Measurements from ENCODE around the gene DMBX1. TPM values are rescaled to one million over a fixed set of nuclear protein-coding genes. Genes with fewer than 3 reads are reported as not detected.

Gene DMBX1
- total and polyA plus RNA-seq, 2 donors (not counting 1 experiment from before 2014, with no cell fraction given) = not detected

DNA sequence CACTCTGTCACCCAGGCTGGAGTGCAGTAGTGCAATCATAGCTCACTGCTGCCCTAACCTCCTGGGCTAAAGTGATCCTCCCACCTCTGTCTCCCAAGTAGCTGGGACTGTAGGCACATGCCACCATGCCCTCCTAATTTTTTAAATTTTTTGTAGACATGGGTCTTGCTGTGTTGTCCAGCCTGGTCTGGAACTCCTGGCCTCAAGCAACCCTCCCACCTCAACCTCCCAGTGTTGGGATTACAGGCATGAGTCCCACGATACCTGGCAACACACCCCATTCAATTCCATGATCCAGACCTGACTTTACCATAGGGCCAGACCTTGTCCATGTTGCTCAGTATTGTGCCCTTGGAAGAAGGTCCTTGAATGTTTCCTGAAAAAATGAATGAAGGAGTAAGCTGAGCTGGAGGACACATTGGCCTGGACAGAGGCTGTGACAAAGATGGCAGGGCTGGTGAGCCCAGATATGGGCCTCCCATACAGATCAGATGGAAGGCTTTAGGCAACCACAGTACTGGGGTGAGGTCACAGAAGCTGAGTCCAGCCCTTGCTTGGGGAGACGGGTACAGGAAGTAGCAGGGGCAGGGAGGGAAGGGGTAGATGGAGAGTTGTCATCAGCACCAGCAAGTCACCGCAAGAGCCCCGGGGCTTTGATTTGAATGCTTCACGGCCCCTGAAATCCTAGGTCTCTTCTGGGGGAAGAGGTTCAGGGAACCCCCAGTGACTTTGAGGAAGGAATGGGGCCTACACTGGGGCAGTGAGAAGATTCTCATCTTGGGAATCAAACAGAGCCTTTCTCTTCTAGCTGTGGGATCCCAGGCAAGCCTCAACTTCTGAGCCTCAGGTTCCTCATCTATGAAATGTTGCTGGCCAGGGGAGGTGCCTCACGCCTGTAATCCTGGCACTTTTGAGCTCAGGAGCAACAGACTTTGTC, 40.1 kb upstream of the DMBX1 start:
- POLR2A ChIA-PET = no interaction called here
- Histone ChIP-seq H3K9ac (ENCODE audit: low read length) (no peak overlapping the region), H3K4me2 (replicated peaks; ENCODE audit: low read depth, low read length, poor library complexity, severe bottlenecking) (no peak overlapping the region), H4K20me1 (ENCODE audit: control insufficient read depth, insufficient read depth, low read length, poor library complexity, severe bottlenecking) (no peaks in the 10 kb centered on the region), H2AFZ (ENCODE audit: insufficient read depth, low read depth, low read length, poor library complexity, severe bottlenecking) (no peak overlapping the region), H3K9me3 (ENCODE audit: control extremely low read depth in 1 of 3, control insufficient read depth in 2 of 3, insufficient read depth in 1 of 3, low read length in 2 of 3) (peaks cover 0 to 3% (median 0%) of the 10 kb centered on the region in 3 donors), H3K79me2 (ENCODE audit: control insufficient read depth, insufficient read depth, low read length) (no peaks in the 10 kb centered on the region), H3K27me3 (replicated peaks in 1 of 4; ENCODE audit: control extremely low read depth in 1 of 4, control insufficient read depth in 3 of 4, insufficient read depth in 4 of 4, low read length in 3 of 4) (peaks cover 0 to 66% (median 21%) of the 10 kb centered on the region in 4 experiments), H3K36me3 (replicated peaks in 1 of 2; ENCODE audit: control extremely low read depth in 1 of 2, control insufficient read depth in 1 of 2, extremely low read depth in 1 of 2, insufficient read depth in 2 of 2, low read length in 1 of 2) (no peaks in the 10 kb centered on the region), H3K27ac (ENCODE audit: low read length in 2 of 2) (no peak overlapping the region), H3K4me1 (ENCODE audit: control insufficient read depth in 2 of 2, insufficient read depth in 2 of 2, low read length in 2 of 2) (peaks cover 6 to 10% of the 10 kb centered on the region in 2 donors), H3K4me3 (ENCODE audit: control extremely low read depth in 1 of 5, extremely low read depth in 1 of 5, insufficient read depth in 1 of 5, low read depth in 2 of 5, low read length in 4 of 5) (no peak overlapping the region)
- WGBS (ENCODE audit: insufficient coverage) = 67% methylated on average over 5 of the region's 6 CpGs
- TF ChIP-seq, protein P1, sequence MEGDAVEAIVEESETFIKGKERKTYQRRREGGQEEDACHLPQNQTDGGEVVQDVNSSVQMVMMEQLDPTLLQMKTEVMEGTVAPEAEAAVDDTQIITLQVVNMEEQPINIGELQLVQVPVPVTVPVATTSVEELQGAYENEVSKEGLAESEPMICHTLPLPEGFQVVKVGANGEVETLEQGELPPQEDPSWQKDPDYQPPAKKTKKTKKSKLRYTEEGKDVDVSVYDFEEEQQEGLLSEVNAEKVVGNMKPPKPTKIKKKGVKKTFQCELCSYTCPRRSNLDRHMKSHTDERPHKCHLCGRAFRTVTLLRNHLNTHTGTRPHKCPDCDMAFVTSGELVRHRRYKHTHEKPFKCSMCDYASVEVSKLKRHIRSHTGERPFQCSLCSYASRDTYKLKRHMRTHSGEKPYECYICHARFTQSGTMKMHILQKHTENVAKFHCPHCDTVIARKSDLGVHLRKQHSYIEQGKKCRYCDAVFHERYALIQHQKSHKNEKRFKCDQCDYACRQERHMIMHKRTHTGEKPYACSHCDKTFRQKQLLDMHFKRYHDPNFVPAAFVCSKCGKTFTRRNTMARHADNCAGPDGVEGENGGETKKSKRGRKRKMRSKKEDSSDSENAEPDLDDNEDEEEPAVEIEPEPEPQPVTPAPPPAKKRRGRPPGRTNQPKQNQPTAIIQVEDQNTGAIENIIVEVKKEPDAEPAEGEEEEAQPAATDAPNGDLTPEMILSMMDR (IDR thresholded peaks at IDR 0.05) = no peak
- TF ChIP-seq EZH2 (IDR thresholded peaks at IDR 0.05; ENCODE audit: borderline replicate concordance, insufficient read depth, low read depth, low read length, poor library complexity, severe bottlenecking) = no peak
- Mint-ChIP-seq H3K4me3 (no peak overlapping the region), H3K4me1 (peaks cover 14% of the 10 kb centered on the region), H3K27ac (no peak overlapping the region), H3K27me3 (peaks cover 62% of the 10 kb centered on the region), H3K9me3 (ENCODE audit: insufficient read depth) (no peaks in the 10 kb centered on the region)
- CTCF ChIA-PET = interaction anchor here (0.7 to 1.7 kb wide), 5 partner anchors 10 to 276 kb away, joined by 3 to 7 read pairs (median 4); no protein-coding TSS in a partner anchor
- ATAC-seq (ENCODE audit: low read depth) = no peak
- DNase-seq = no peak
- intact Hi-C loops (cut with micrococcal nuclease) = loop anchor here (5.0 kb wide), 1 partner anchor 98 kb away; no protein-coding TSS in a partner anchor

DNA sequence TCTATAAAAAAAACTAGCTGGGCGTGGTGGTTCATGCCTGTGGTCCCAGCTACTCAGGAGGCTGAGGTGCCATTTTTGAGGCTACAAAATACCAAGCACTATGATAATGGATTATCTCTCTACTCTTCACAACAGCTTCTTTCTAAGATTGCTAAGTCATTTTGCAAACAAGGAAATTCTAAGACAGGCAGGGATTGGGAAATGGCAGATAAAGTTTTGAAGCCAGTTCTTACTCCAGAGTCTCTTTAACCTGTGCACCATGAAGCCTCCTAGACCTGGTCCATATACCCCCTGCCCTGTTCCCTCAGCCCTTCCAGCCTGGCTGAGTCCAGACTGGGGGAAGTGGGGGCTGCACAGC, 39.5 kb upstream of the DMBX1 start:
- Mint-ChIP-seq H3K4me1 (peaks cover 14% of the 10 kb centered on the region), H3K4me3 (no peak overlapping the region), H3K9me3 (ENCODE audit: insufficient read depth) (no peaks in the 10 kb centered on the region), H3K27me3 (peaks cover 64% of the 10 kb centered on the region), H3K27ac (no peak overlapping the region)
- no peak overlapping the region for H2AFZ ChIP-seq (ENCODE audit: insufficient read depth, low read depth, low read length, poor library complexity, severe bottlenecking)
- intact Hi-C loops (cut with micrococcal nuclease) = no loop called here
- no peaks in the 10 kb centered on the region for H3K36me3 ChIP-seq (replicated peaks in 1 of 2; ENCODE audit: control extremely low read depth in 1 of 2, control insufficient read depth in 1 of 2, extremely low read depth in 1 of 2, insufficient read depth in 2 of 2, low read length in 1 of 2)
- CTCF ChIA-PET = interaction anchor here (1.5 to 1.7 kb wide), 3 partner anchors 11 to 275 kb away, joined by 4 to 7 read pairs (median 5); no protein-coding TSS in a partner anchor
- DNase-seq = no peak
- ATAC-seq (ENCODE audit: low read depth) = no peak
- H3K4me2 ChIP-seq (replicated peaks; ENCODE audit: low read depth, low read length, poor library complexity, severe bottlenecking) = no peak overlapping the region
- no peaks in the 10 kb centered on the region for H4K20me1 ChIP-seq (ENCODE audit: control insufficient read depth, insufficient read depth, low read length, poor library complexity, severe bottlenecking)
- H3K27ac ChIP-seq (ENCODE audit: low read length in 2 of 2) = no peak overlapping the region
- H3K4me3 ChIP-seq (ENCODE audit: control extremely low read depth in 1 of 5, extremely low read depth in 1 of 5, insufficient read depth in 1 of 5, low read depth in 2 of 5, low read length in 4 of 5) = no peak overlapping the region
- POLR2A ChIA-PET = no interaction called here
- peaks cover 6 to 10% of the 10 kb centered on the region in 2 donors for H3K4me1 ChIP-seq (ENCODE audit: control insufficient read depth in 2 of 2, insufficient read depth in 2 of 2, low read length in 2 of 2)
- WGBS (ENCODE audit: insufficient coverage) = 100% methylated on average over 1 of the region's 1 CpG
- H3K9ac ChIP-seq (ENCODE audit: low read length) = no peak overlapping the region
- no peaks in the 10 kb centered on the region for H3K79me2 ChIP-seq (ENCODE audit: control insufficient read depth, insufficient read depth, low read length)
- H3K9me3 ChIP-seq (ENCODE audit: control extremely low read depth in 1 of 3, control insufficient read depth in 2 of 3, insufficient read depth in 1 of 3, low read length in 2 of 3) = peaks cover 0 to 3% (median 0%) of the 10 kb centered on the region in 3 donors
- TF ChIP-seq, protein P1 (IDR thresholded peaks at IDR 0.05) = no peak
- no peak for TF ChIP-seq EZH2 (IDR thresholded peaks at IDR 0.05; ENCODE audit: borderline replicate concordance, insufficient read depth, low read depth, low read length, poor library complexity, severe bottlenecking)
- peaks cover 0 to 66% (median 21%) of the 10 kb centered on the region in 4 experiments for H3K27me3 ChIP-seq (replicated peaks in 1 of 4; ENCODE audit: control extremely low read depth in 1 of 4, control insufficient read depth in 3 of 4, insufficient read depth in 4 of 4, low read length in 3 of 4)
